Stimulated activated CD8-positive, alpha-beta memory T cell treated with anti-CD3 and anti-CD28 coated beads, Interleukin-12 subunit alpha, Interleukin-12 subunit beta, amount 100 ng/mL, for 1 hour (primary cell): ENCODE measurements around the gene LAMA3.

Experiments used
- DNase-seq: peaks from one replicate; pipeline ENCODE4 v3.0.0-alpha.2; 2020; ENCODE audit warnings: low read depth

The LAMA3 gene

DNA sequence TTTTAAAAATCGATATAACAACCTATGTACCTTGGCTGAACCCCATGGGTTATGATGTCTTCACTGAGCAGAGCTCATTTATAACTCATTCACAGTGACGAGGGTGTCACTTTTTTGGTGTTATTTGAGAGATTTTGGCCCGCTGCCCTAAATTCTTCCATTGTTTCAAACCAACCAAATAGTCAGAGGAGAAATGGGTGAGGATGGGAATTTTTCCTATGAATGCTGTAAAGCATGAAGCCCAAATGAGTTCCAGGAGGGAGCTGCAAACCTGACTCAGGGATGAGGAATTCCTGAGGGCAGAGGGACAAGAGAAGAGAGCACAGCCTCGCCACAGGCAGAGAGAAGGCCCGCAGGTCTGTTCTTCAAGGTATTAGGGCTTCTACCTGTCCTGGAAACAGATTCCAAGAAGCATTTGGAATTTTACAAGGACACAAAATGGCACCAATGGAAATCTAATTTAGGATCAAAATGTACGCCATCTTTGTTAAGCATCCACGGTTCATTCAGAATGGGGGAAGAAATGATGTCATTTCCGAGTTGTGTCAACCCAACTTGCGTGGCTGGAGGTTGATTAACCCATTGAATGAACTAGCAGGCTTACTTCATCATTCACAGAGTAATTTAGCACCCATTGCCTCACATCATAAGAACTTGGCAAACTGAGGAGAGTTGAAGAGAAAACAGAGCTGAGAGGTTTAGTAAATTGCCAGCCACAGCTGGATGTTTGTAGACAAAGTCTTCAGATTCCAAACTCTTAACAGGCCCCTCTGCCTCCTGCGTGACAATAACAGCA lies 133.5 kb downstream of the LAMA3 start:
- DNase-seq: no peak

GRCh38 chr18:23824240-23824639 lies 135.0 kb downstream of the LAMA3 start:
- DNase-seq: no peak

DNA sequence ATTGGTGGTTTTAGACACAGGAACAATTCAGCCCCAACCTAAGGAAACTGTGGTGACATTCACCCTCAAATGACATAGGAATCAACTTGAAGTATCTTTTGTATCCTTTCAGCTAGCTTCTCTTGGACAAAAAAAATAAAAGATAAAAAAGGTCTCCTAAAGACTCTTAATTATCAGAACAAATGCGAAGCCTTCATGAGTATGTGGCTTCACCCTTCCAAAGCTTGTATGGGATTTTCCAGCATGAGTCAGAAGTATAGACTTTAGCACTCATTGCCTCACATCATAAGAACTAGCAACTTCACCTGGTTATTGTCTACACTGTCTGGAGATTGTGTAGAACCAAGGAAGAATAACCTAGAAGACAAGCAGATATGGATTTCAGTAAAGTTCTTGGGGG lies 135.4 kb downstream of the LAMA3 start:
- DNase-seq: no peak

DNA sequence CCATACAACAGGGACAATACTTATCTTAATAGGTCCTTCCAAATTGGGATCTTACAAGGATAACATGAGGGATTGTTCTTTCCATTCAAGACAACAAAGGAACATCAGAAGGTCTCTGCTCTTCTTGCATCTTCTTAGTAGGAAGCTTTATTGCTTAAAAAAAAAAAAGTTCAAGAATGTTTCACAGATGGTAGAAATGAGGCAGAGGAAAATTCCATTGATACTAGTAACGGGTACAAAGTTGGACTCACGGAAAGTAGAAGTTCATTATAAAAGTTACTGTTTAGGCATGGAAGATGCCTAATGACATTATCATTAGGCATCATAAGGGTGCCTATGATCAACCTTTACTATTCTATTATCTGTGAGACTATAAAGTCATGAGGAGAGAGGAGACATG lies 136.2 kb downstream of the LAMA3 start:
- no peak for DNase-seq

- DNase-seq: no peak
Observed at GRCh38 chr18:23825978-23826405, 136.7 kb downstream of the LAMA3 start.

DNA sequence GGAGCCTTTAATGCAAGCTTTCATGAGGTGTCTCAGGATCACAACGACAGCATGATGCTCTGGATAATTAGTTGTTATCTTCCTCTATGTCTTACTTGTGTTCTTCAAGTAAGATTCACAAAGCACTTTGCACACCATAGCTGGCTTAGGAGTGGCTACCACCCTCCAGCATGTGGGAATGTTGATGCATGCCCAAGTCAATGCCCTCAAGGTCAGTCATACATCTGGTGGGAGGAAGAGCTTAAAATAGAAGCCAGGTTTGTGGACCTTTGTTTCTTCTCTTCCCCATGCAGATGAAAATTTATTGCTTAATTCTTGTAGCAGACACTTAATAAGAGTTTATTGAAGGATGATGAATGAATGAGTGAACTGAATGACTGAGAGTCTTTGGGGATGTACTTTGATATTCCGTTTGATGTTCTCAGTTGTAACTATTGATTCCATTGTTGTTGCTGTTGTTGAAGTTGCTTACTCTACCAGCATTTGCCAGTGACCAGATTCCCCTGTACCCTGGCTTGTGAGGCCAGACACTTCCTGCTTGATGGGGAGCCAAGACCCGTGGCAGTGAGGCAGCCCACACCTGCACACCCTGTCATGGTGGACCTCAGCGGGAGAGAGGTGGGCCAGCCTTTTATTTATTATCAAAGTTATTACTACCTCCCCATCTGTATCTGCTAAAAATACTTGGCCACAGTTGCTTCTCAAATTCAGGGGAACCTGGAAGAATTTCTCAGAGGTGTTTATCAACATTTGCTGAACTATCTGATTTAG lies 137.8 kb downstream of the LAMA3 start:
- DNase-seq: no peak

DNA sequence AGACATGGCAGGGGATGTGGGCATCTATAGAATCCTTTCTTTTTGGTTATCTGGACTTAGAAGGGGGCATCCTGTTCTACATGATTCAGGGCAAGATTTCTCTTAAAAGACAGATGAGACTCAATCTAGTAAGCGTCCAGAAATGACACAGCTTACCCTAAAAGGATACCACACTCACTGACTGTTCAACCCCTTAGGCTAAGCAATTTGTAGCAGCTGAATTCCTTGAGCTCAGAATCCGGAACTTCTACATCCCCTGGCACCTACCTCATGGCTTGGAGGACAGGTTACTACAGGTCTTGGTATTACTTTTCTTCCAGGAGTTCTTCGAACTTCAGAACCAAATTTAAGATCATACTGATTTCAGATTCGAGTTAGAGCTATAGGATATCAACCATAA lies 138.4 kb downstream of the LAMA3 start:
- no peak for DNase-seq

- DNase-seq: peak; percentile 28
Observed at GRCh38 chr18:23828426-23828825, 139.2 kb downstream of the LAMA3 start.

- no peak for DNase-seq
Observed at GRCh38 chr18:23832911-23833310, 143.7 kb downstream of the LAMA3 start.

DNA sequence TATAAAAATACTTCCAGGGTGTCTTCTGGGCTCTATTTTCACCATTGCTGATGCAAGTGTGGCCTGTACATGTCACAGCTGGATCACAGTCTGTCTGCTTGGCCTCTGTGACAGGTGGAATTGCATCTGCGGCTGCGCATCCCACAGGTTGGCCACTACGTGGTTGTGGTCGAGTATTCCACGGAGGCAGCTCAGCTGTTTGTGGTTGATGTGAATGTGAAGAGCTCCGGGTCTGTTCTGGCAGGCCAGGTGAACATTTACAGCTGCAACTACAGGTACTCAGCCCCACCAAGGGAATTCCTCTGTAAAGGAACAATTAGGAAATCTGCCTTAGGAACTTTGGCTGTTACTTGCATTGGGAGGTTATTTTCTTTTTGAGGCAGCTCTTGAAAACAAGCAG lies 144.5 kb downstream of the LAMA3 start:
- DNase-seq: no peak

- no peak for DNase-seq
Observed at GRCh38 chr18:23835091-23835490, 145.8 kb downstream of the LAMA3 start.

- DNase-seq: no peak
Observed at GRCh38 chr18:23835506-23835905, 146.3 kb downstream of the LAMA3 start.

- DNase-seq: no peak
Observed at GRCh38 chr18:23837591-23837990, 148.3 kb downstream of the LAMA3 start.

- DNase-seq: no peak
Observed at GRCh38 chr18:23838233-23838632, 149.0 kb downstream of the LAMA3 start.

DNA sequence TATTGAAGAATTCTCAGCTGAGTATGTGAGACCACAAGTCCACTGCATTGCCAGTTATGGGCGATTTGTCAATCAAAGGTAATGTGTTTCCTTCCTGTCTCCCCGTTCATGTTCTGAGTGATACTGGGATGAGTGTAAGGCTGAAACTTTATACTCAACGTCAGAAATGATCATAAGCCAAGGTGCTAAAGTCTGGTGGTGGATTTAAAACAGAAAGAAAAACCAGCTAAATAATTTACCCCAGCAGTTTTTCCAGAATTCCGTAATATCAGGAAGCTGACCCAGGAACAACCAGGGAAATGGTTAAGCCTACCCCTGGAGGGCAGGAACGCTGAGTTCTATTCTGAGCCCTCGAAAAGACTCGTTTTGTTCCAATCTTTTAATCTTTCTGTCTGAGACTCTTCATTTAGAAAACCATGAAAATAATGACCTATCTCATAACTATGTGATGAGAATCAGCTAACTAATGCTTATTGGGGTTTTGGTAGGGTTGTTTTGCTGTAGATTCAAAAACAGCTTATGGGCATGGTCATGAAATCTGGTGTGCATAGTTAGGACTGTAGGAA lies 149.6 kb downstream of the LAMA3 start:
- DNase-seq: no peak

DNA sequence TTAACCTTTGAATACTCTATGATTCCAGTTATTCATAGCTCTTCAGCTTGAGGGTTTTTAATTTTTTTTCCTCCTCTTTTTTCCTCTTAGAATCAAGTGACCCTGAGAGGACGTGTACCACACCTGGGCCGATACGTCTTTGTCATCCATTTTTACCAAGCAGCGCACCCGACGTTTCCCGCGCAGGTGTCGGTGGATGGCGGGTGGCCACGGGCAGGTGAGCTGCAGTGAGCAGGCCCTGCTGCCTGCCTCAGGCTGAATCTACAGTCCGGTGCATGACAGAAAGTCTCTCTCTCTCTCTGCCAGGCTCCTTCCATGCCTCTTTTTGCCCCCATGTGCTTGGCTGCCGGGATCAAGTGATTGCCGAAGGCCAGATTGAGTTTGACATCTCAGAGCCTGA lies 153.1 kb downstream of the LAMA3 start:
- DNase-seq: no peak

DNA sequence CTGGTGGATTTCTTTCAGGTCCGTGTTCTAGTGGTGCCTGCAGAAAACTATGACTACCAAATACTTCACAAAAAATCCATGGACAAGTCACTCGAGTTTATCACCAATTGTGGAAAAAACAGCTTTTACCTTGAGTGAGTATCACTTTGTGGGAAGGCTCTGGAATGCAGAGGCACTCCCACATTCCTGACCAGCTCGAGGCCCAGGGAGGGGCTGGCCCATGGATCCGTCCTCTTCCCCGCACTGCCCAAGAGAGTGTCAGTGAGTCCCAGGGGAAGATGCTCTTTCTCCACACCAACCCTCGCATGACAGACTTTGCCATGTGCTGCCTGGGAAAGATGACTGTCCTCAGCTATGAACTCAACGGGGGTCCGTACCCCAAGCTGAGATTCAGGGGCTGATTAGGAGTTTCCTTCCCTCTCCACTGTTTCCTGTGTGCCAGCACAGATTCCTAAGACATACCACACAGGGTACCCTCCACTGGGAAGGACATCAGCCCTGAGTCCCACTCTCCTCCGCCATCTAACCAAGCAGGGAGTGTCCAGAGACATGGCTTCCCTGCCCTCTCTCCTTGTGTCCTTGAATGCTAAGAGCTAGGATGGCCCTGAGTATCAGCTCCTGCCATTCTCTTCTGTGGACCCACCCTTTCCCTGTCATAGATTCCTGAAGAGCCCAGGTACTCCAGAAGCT lies 155.9 kb downstream of the LAMA3 start:
- DNase-seq: no peak

GRCh38 chr18:23845988-23846630 lies 156.9 kb downstream of the LAMA3 start:
- no peak for DNase-seq

GRCh38 chr18:23847321-23847986 lies 158.2 kb downstream of the LAMA3 start:
- no peak for DNase-seq

DNA sequence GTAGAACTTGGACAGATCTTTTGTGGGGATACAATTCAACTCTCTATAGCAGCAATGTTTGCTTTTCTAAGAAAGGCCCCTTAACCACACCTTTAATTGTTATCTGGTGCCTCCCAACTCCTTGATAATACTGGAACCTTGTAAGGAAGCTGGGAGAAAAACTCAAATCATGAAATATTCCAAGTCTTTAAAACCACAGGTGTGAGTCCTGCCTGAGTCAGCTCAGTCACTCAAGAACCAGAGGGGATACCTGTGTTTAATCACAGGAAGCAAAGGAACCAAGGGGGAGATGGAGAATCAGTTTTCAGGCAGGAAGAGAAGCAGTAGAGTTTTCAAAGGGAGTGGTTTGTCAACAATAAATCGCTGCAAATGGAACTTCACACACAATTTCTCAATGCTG lies 159.9 kb downstream of the LAMA3 start:
- no peak for DNase-seq

- no peak for DNase-seq
Observed at GRCh38 chr18:23850215-23850614, 161.0 kb downstream of the LAMA3 start.
